DOHH2 (cell line): ENCODE data around the gene CDK2.

Experiments
- EZH2phosphoT487 ChIP-seq: fragments of 200-600 bp; sonication (generic); IDR thresholded peaks from 2 replicates; pipeline ENCODE4 v1.6.1; 2017; ENCODE audit warnings: borderline replicate concordance, mild to moderate bottlenecking, antibody characterized with exemption, low read length, moderate library complexity, mixed read lengths
- TF ChIP-seq, protein P1 (sequence below): fragments of 200-600 bp; sonication (generic); IDR thresholded peaks from one replicate; pipeline ENCODE4 v1.5.1; 2014; ENCODE audit warnings: antibody characterized with exemption, mild to moderate bottlenecking, low read depth, low read length; ENCODE audit not compliant: poor library complexity, severe bottlenecking

DNA sequence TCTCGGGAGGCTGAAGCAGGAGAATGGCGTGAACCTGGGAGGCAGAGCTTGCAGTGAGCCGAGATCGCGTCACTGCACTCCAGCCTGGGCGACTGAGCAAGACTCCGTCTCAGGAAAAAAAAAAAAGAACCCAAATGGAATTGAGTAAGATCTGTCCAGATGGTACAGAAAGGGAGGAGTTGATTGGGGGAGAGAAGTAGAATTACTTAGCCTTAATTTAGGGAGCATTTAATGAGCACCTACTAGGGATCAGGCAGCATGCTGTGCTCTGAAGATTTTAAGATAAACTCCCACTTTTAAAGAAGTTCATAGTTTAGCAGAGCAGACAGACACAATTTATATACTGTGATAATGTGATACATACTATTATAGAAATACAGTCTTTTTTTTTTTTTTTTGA lies 11.8 kb downstream of the CDK2 start:
- TF ChIP-seq, protein P1, sequence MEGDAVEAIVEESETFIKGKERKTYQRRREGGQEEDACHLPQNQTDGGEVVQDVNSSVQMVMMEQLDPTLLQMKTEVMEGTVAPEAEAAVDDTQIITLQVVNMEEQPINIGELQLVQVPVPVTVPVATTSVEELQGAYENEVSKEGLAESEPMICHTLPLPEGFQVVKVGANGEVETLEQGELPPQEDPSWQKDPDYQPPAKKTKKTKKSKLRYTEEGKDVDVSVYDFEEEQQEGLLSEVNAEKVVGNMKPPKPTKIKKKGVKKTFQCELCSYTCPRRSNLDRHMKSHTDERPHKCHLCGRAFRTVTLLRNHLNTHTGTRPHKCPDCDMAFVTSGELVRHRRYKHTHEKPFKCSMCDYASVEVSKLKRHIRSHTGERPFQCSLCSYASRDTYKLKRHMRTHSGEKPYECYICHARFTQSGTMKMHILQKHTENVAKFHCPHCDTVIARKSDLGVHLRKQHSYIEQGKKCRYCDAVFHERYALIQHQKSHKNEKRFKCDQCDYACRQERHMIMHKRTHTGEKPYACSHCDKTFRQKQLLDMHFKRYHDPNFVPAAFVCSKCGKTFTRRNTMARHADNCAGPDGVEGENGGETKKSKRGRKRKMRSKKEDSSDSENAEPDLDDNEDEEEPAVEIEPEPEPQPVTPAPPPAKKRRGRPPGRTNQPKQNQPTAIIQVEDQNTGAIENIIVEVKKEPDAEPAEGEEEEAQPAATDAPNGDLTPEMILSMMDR: no peak
- no peak for TF ChIP-seq EZH2phosphoT487
